GM21528 (cell line): ENCODE results near the gene ACOT6.
A peak's percentile ranks its signal among the peaks of the same experiment; 100 is the strongest.
"Not testable (repeated sequence)": the region's sequence is repeated elsewhere in the genome, so short reads cannot be mapped to it uniquely, and the experiment has no call there.

Source experiments
- ATAC-seq: cut with Tn5 transposase; IDR thresholded peaks from one replicate; pipeline ENCODE4 v1.9.1; 2021; ENCODE audit warnings: mild to moderate bottlenecking, moderate library complexity; ENCODE audit not compliant: unreplicated experiment, low FRiP score

Gene ACOT6

GRCh38 chr14:73640796-73641365 is 28.6 kb downstream of the ACOT6 start:
- no peak for ATAC-seq

GRCh38 chr14:73644531-73645247 is 32.4 kb downstream of the ACOT6 start, which contains the start of gene DNAL1:
DNAL1 (plus strand) TSS chr14:73644986; CDS start chr14:73645040, 54 bp downstream.
- ATAC-seq, result peak; percentile 92

- no peak for ATAC-seq
Measured at GRCh38 chr14:73645248-73645610, 32.9 kb downstream of the ACOT6 start.

- no peak for ATAC-seq
Measured at GRCh38 chr14:73651005-73651404, 38.7 kb downstream of the ACOT6 start.

GRCh38 chr14:73655851-73656250 is 43.5 kb downstream of the ACOT6 start:
- ATAC-seq, result no peak

GRCh38 chr14:73659202-73659601 is 46.9 kb downstream of the ACOT6 start:
- ATAC-seq, result not testable (repeated sequence)

- no peak for ATAC-seq
Measured at GRCh38 chr14:73660511-73660910, 48.2 kb downstream of the ACOT6 start.

- no peak for ATAC-seq
Measured at GRCh38 chr14:73661872-73662271, 49.6 kb downstream of the ACOT6 start.

- ATAC-seq, result no peak
Measured at GRCh38 chr14:73662487-73662943, 50.2 kb downstream of the ACOT6 start.

GRCh38 chr14:73663548-73664212 is 51.4 kb downstream of the ACOT6 start:
- ATAC-seq, result no peak

- ATAC-seq, result no peak
Measured at GRCh38 chr14:73665130-73665529, 52.8 kb downstream of the ACOT6 start.

GRCh38 chr14:73666583-73666982 is 54.3 kb downstream of the ACOT6 start:
- ATAC-seq, result no peak

GRCh38 chr14:73667854-73668253 is 55.5 kb downstream of the ACOT6 start:
- no peak for ATAC-seq
